H1 (cell line): ENCODE results near the gene KCTD16. TPM values are rescaled to one million over a fixed set of nuclear protein-coding genes. Genes with fewer than 3 reads are reported as not detected.

ENCODE experiments used
- ATF2 ChIP-seq: IDR thresholded peaks from 2 replicates; pipeline ENCODE4 v1.6.1; 2012; ENCODE audit warnings: low read length, inconsistent platforms
- RNF2 ChIP-seq: fragments of 200-900, 300-1000 bp; sonication (generic); IDR thresholded peaks from 2 replicates; pipeline ENCODE4 v1.7.1; 2016; ENCODE audit warnings: borderline replicate concordance, low read depth, mild to moderate bottlenecking, antibody characterized with exemption, low read length; ENCODE audit not compliant: poor library complexity, severe bottlenecking; ENCODE audit errors: missing control alignments
- polyA plus RNA-seq, 7 experiments: library from polyadenylated mRNA; depleted of rRNA in 3 of 7; stranded (reverse) in 5 of 7; unstranded in 2 of 7; fragments of >200 nt in 5 of 7; fragments of 200-250 nt in 2 of 7; gene quantifications; 1 replicate in 5 of 7; 2 replicates in 1 of 7; 4 replicates in 1 of 7; pipeline versions ENCODE4 v1.2.1 to v1.2.3, GENCODE V29; 2011 to 2013; ENCODE audit warnings: missing spikeins in 2 of 7, mixed read lengths in 2 of 7
- total RNA-seq: library from RNA; stranded (reverse); fragmentation: NEBNext Ultra II Directional; extraction: Animal tissue kit (Norgen Biotek cat#: 25700); gene quantifications from 2 replicates; pipeline ENCODE4 v1.2.1, GENCODE V29; 2021

KCTD16 gene
- total and polyA plus RNA-seq, 2 of the 8 experiments (the other 6 are each of a cell fraction or from before 2014, with no cell fraction given), result 0.03 to 0.24 TPM

GRCh38 chr5:144352732-144353317 lies 182.2 kb downstream of the KCTD16 start (continued):
- TF ChIP-seq ATF2 (no peak), RNF2 (no peak)
